Endometrium (tissue), 2 donors: ENCODE data around the gene MECP2.
"Not testable (repeated sequence)": the region's sequence is repeated elsewhere in the genome, so short reads cannot be mapped to it uniquely, and the experiment has no call there.

ENCODE experiments used
- FAIRE-seq: peaks from 2 replicates; lab custom pipeline; 2012; peaks lifted over from hg19 to GRCh38; lab: Jason Lieb, UNC
- donor health status: control.
- donor health status: control.

MECP2 gene

DNA sequence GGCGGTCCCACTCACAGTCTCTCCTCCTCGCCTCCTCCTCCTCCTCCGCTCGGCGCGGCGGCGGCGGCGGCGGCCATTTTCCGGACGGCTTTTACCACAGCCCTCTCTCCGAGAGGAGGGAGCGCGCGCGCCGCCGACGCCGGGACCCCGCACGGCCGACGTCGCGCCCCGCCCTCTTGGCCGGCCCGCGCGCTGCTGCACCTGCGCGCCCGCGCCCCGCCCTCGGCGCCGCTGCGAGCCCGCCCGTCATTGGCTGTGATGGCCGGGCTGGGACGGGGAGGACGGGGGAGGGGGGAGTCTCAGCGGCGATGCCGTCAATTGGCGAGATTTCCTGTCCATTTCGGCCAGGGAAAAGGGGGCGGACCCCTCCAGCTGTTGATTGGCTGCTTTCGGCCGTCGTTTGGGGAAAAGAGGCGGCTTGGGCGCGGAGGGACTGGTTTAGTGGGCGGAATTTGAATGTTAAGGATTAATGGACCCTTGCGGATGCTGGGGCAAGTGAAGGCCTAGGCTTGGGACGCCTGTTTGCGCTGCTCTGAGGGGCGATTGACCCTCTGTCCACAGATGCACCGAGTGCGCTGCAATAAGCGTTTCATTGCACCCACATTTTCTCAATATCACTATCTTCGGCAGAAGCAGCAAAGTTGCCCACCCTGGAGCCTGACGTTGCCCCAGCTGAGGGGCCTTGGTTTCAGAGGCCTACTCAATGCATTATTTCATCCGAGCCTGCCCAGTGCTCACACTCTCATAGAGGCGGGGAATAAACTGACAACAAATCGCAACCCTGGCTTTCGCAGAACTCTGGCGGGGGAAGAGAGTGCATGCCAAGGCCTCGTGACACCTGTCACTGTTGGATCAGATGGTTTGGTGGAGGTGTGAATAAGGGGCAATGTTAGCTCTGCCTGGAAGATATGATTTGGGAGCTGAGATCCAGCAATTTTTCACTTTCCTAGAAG is at the start of gene MECP2:
Gene MECP2, minus strand, starts transcription at position 129 of the 953 bp plus-strand sequence.
- FAIRE-seq: no peak

DNA sequence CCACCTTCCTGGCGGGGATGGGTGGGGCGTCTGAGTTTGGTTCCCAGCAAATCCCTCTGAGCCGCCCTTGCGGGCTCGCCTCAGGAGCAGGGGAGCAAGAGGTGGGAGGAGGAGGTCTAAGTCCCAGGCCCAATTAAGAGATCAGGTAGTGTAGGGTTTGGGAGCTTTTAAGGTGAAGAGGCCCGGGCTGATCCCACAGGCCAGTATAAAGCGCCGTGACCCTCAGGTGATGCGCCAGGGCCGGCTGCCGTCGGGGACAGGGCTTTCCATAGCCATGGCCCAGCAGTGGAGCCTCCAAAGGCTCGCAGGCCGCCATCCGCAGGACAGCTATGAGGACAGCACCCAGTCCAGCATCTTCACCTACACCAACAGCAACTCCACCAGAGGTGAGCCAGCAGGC is 46.5 kb upstream of the MECP2 start, which contains the start of gene OPN1LW:
Gene OPN1LW, plus strand, starts transcription at position 234 of the 400 bp plus-strand sequence. Its CDS starts 41 bp downstream, at position 275.
- FAIRE-seq: not testable (repeated sequence)

GRCh38 chrX:154142950-154143745 is 45.6 kb upstream of the MECP2 start:
- FAIRE-seq: no peak

GRCh38 chrX:154142386-154142785 is 44.9 kb upstream of the MECP2 start:
- no peak for FAIRE-seq

- FAIRE-seq: no peak
These were observed 43.2 kb upstream of the MECP2 start for GRCh38 chrX:154140742-154141141.

GRCh38 chrX:154140206-154140605 is 42.7 kb upstream of the MECP2 start:
- no peak for FAIRE-seq

GRCh38 chrX:154138857-154139256 is 41.3 kb upstream of the MECP2 start:
- FAIRE-seq: no peak

DNA sequence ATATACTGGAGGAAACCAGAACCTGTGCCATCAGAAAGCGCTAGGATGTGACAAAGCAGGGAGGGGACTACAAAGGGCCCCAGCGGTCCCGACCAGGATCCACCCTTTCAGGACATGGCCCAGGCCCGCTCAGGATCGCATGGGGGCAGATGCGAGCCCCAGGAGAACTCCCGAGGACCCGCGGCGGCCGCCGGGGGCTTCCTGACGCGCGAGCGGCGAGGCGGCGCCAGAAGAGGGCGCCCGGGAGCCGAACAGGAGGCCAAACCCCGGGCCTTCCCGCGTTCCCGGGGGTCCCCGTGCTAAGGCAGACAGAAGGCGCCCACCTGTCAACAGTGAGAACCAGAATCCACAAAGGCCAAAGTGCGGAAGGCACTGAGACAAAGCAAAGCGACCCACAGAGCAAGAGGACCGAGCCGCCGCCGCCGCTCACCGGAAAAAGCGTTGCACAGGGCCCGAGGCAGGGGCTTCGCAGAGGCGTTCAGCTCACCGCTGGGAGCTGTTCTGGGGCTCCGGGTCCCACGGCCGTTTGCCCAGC is 39.2 kb upstream of the MECP2 start:
- FAIRE-seq: no peak

DNA sequence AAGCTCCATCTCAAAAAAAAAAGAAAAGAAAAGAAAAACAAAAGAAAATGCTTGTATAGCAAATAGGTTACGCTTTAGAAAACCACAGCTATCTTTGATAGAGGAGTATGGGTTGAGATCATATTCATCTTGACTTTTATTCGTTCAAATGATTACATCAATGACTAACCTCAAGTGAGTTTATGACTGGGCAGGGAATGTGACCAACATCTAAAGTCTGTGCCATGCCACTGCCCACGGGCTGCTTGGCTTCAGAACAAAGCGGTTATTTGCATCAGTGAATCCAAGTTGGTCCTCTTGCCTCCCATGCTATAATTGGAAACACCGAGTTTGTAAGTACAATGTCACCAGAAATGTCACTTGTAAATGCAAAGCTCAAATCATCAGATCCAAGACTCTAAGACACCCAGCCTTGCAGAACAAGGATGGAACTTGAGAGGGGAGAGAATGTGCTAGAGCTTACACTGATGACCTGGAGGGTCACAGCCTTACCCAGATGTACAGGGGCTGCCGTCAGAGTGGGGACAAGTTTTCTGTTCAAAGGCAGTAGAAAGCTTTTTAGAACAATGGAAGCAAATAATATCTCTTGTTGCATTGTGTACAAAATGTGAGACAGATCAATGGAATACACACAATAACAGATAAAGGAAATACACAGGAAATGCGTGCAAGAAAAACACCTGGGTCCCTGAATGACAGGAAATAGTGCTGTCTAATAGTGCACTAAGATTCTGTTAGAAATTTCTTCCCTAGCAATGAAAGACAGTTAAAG is 38.1 kb upstream of the MECP2 start:
- no peak for FAIRE-seq

- FAIRE-seq: no peak
These were observed 34.8 kb upstream of the MECP2 start for GRCh38 chrX:154132366-154132765.

- no peak for FAIRE-seq
These were observed 34.4 kb upstream of the MECP2 start for GRCh38 chrX:154131955-154132354.

- no peak for FAIRE-seq
These were observed 28.6 kb upstream of the MECP2 start for GRCh38 chrX:154126101-154126500.

DNA sequence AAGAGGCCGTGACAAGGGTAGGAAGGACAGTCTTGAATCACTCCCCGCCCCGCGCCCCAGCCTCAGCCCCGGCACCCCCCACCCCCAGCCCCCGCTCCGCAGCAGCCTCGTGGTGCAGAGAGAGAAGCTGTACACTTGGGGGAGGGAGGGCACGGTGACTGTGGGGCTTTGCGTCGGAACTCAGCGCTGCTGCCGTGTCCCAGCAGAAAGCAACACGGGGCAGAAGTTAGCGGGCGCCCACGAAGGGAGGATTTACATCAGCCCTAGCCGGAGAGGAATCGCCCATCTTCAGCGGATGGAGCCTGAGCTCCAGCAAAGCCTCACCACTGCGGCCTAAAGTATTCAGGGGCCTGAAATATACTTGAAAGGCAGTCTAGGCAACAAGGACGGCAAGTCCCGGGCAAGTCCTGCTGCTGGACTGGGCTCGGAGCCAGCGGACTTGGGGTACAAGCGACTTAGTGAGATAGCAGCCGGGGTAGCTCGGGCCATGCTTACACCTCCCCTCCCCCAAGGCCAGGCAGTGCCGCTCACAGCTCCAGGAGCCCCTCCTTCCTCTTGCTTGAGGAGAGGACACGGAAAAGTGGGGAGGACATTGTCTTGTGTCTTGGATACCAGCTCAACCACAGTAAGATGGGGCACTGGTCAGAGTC is 28.0 kb upstream of the MECP2 start:
- no peak for FAIRE-seq

DNA sequence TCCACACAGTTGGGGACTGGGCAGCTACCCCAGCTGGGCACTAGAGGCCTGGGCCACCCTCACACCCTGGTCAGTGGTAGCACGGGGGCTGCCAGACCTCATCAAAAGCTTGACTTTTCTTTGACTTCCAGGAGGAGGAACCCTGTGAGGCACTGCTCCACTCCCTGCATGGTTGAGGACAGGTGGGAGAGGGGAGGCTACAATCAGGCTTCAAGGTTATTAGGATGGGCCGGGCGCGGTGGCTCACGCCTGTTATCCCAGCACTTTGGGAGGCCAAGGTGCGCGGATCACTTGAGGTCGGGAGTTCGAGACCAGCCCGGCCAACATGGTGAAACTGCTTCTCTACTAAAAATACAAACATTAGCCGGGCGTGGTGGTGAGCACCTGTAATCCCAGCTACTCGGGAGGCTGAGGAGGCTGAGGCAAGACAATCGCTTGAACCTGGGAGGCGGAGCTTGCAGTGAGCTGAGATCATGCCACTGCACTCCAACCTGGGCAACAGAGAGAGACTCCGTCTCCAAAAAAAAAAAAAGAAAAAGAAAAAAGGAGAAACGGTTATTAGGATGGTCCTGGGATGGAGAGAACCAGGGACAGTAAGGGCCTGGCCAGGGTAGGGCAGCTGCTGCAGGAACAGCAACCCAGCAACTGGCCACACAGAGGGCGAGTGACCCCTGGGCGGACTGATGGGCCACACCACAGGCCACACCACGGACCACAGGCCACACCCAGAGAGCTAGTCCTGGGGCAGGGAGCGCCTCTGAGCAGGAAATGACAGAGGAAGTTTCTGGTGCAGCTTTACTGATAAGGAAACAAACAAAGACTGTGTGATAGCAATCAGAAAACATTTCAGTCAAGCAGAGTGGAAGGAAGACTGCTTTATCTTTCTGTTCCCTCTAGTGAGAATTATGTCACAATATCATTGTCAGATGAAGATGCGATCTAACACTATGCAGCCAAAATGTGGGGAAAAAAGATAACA is 26.0 kb upstream of the MECP2 start:
- no peak for FAIRE-seq

DNA sequence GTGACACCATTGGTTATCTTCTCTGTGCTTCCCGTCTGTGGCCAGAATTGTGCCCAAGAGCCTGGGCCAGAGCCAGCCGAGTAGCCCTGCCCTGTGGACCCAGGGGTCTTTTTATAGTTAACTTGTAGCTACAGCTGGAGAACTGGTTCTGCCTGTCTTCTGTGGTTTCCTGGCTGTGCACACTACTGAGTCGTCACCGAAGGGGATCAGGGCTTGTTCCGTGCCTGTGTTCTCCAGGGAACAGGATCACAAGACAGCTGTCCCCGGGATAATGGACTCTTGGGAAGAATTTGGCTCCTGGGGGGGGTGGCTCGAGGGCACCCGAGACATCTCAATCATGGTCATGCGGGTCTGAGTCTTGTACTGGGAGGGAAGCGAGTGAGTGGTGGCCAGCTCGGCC is 24.4 kb upstream of the MECP2 start:
- no peak for FAIRE-seq

DNA sequence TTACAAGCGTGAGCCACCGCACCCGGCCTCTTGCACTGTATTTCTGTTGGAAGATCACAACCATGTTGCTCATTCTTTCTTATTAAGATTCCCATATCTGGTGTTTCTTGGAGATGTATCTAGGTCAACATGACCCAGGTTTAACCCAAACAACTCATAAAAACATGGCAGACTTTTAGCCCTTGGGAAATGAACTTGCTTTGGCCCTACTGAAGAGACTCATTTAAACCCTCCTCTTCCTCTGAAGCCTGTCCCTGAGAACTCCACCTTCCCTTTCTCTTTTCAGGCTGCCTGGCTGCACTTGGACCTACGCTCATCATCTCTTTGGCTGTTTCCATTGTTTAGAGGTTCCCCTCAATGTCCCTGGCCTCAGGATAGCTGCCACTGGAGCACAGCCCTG is 23.7 kb upstream of the MECP2 start:
- FAIRE-seq: peak; percentile 62

DNA sequence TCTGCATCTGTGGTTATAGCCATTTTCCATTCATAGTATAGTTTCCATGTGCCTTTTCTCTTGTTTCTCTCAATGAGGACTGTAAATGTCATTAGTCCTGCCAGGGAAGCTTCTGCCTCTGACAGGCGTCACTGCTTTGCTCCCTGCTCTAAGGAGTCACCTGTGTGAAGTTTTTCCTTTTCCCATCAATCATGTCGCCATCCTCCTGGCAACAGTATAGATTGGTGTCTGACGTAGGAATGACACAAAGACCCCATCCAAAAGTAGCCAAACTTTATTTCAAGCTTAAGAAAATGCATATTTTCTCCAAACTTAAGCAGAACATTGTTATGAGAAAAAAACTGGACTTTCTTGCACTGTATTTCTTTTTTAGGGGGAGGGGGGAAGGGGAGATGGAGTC is 23.1 kb upstream of the MECP2 start:
- no peak for FAIRE-seq

DNA sequence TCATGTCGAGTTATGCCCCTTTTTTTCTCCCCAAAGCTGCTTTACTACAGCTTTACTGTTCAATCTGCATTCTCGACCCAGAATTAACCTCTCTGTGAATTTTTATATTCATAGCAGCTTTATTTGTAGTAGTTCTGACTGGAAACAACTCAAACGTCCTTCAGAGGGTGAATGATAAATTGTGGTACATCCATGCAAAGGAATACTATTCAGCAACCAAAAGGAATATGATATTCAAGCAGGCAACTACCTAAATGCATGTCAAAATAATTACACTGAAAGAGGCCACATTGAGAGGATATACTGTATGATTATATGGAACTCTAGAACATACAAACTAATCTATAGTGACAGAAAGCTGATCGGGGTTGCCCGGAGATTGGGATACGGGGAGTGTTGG is 20.0 kb upstream of the MECP2 start:
- no peak for FAIRE-seq

- no peak for FAIRE-seq
These were observed 19.1 kb upstream of the MECP2 start for GRCh38 chrX:154116426-154117211.
